Measurements from ENCODE around the gene PTPRN2. TPM values are rescaled to one million over a fixed set of nuclear protein-coding genes. Genes with fewer than 3 reads are reported as not detected.

Gene PTPRN2
- total RNA-seq, 5 donors from 2014 or later (not counting 1 experiment from before 2014, with no cell fraction given) = 0.60 to 1.7 (median 0.82) TPM

DNA sequence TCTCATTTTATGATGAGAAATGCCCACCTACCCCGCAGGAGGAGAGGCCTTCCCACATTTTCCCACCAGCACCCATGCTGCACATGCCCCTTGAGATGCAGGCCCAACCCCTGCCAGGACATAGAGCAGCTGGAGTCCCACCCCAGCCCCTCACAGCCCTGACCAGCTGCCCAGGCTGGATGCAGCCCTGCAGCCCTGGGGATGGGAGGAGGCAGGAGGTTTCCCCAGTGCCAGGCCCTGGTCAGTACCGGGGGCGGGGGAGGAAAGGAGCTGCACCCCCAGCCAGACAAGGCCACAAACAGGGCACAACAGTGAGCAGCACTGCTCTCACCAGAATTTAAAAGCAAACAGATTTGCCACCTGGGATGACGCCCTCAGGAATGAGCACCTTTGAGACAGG is 196.1 kb downstream of the PTPRN2 start:
- no peak overlapping the region for H3K27ac Mint-ChIP-seq
- H3K27me3 Mint-ChIP-seq = peaks cover 0 to 2% of the 10 kb centered on the region in 2 donors
- H3K4me1 Mint-ChIP-seq = no peaks in the 10 kb centered on the region
- ATAC-seq (replicated peaks in 1 of 4) = no peak
- ChIA-PET CTCF (no interaction called here), POLR2A (no interaction called here)
- no peak for DNase-seq
- Histone ChIP-seq H3K4me3 (ENCODE audit: control insufficient read depth in 1 of 2, extremely low read depth in 1 of 2, low read length in 1 of 2) (no peak overlapping the region), H3K9me3 (no peaks in the 10 kb centered on the region), H3K27me3 (replicated peaks in 1 of 2; ENCODE audit: control insufficient read depth in 2 of 2, extremely low read depth in 1 of 2, insufficient read depth in 2 of 2, low read length in 1 of 2) (peaks cover 0 to 26% of the 10 kb centered on the region in 2 experiments), H3K27ac (ENCODE audit: low read length) (no peak overlapping the region), H3K36me3 (ENCODE audit: control insufficient read depth in 2 of 2, extremely low read depth in 1 of 2, insufficient read depth in 1 of 2, low read length in 1 of 2) (no peaks in the 10 kb centered on the region), H3K4me1 (ENCODE audit: control insufficient read depth in 1 of 2, extremely low read depth in 1 of 2, insufficient read depth in 2 of 2, low read length in 2 of 2) (peaks cover 0 to 4% of the 10 kb centered on the region in 2 experiments)
- H3K36me3 Mint-ChIP-seq = no peaks in the 10 kb centered on the region
- no peak overlapping the region for H3K4me3 Mint-ChIP-seq
- WGBS (ENCODE audit: insufficient coverage) = no CpG with 5 or more reads among the region's 4 CpGs
- no peaks in the 10 kb centered on the region for H3K9me3 Mint-ChIP-seq

DNA sequence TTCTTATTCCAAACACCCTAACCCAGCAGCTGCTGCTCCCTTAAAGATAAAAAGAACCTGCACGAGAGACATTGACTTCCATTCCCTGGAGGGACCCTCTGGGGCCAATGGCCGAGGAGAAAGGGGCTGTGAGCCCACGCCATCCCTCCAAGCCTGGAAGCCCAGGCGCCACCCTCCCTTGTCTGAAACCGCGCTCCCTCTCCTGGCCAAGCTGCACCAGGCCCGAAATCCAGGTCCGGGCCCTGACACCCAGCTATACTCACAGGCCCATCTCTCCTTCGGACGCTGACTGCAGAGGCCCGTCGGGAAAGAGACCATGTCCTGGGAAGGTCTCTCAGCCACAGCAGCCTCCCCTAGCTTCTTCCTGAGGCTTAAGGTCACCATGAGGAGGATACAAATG is 196.5 kb downstream of the PTPRN2 start:
- no peak overlapping the region for H3K27ac ChIP-seq (ENCODE audit: low read length)
- peaks cover 0 to 4% of the 10 kb centered on the region in 2 experiments for H3K4me1 ChIP-seq (ENCODE audit: control insufficient read depth in 1 of 2, extremely low read depth in 1 of 2, insufficient read depth in 2 of 2, low read length in 2 of 2)
- Mint-ChIP-seq H3K4me3 (no peak overlapping the region), H3K36me3 (no peaks in the 10 kb centered on the region), H3K4me1 (no peaks in the 10 kb centered on the region), H3K27me3 (peaks cover 0 to 2% of the 10 kb centered on the region in 2 donors), H3K27ac (no peak overlapping the region), H3K9me3 (no peaks in the 10 kb centered on the region)
- no peaks in the 10 kb centered on the region for H3K36me3 ChIP-seq (ENCODE audit: control insufficient read depth in 2 of 2, extremely low read depth in 1 of 2, insufficient read depth in 1 of 2, low read length in 1 of 2)
- CTCF ChIA-PET = no interaction called here
- DNase-seq (no peak), ATAC-seq (replicated peaks in 1 of 4) (no peak)
- WGBS (ENCODE audit: insufficient coverage) = 62% methylated on average over 5 of the region's 12 CpGs
- peaks cover 0 to 27% of the 10 kb centered on the region in 2 experiments for H3K27me3 ChIP-seq (replicated peaks in 1 of 2; ENCODE audit: control insufficient read depth in 2 of 2, extremely low read depth in 1 of 2, insufficient read depth in 2 of 2, low read length in 1 of 2)
- POLR2A ChIA-PET = no interaction called here
- H3K9me3 ChIP-seq = no peaks in the 10 kb centered on the region
- no peak overlapping the region for H3K4me3 ChIP-seq (ENCODE audit: control insufficient read depth in 1 of 2, extremely low read depth in 1 of 2, low read length in 1 of 2)

DNA sequence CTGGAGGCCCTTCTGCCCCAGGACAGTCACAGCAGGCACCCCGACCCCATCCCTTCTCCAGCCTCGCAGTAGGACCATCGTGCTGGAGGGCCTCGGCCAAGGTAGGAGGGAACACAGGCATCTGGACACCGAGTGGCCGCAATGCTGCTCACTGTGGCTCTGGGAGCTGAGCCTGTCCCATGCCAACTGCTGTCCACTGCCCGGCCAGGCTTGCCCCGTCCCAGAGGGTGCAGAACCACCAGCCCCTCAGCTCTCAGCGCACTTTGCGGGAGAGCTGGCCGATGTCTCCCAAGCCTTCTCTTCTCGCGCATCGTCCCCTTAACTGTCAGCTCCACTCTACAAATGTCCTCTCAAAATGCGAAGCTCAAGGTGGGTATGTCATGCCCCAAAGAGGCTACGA is 197.2 kb downstream of the PTPRN2 start:
- H3K9me3 ChIP-seq = no peaks in the 10 kb centered on the region
- no peak overlapping the region for H3K27ac ChIP-seq (ENCODE audit: low read length)
- peaks cover 0 to 2% of the 10 kb centered on the region in 2 donors for H3K27me3 Mint-ChIP-seq
- ChIA-PET POLR2A (no interaction called here), CTCF (no interaction called here)
- no peak for ATAC-seq (replicated peaks in 1 of 4)
- DNase-seq = no peak
- WGBS (ENCODE audit: insufficient coverage) = 86% methylated on average over 11 of the region's 16 CpGs
- H3K4me3 Mint-ChIP-seq = no peak overlapping the region
- H3K4me3 ChIP-seq (ENCODE audit: control insufficient read depth in 1 of 2, extremely low read depth in 1 of 2, low read length in 1 of 2) = no peak overlapping the region
- H3K4me1 Mint-ChIP-seq = no peaks in the 10 kb centered on the region
- H3K9me3 Mint-ChIP-seq = no peaks in the 10 kb centered on the region
- H3K36me3 ChIP-seq (ENCODE audit: control insufficient read depth in 2 of 2, extremely low read depth in 1 of 2, insufficient read depth in 1 of 2, low read length in 1 of 2) = no peaks in the 10 kb centered on the region
- H3K4me1 ChIP-seq (ENCODE audit: control insufficient read depth in 1 of 2, extremely low read depth in 1 of 2, insufficient read depth in 2 of 2, low read length in 2 of 2) = peaks cover 0 to 4% of the 10 kb centered on the region in 2 experiments
- peaks cover 0 to 33% of the 10 kb centered on the region in 2 experiments for H3K27me3 ChIP-seq (replicated peaks in 1 of 2; ENCODE audit: control insufficient read depth in 2 of 2, extremely low read depth in 1 of 2, insufficient read depth in 2 of 2, low read length in 1 of 2)
- H3K36me3 Mint-ChIP-seq = no peaks in the 10 kb centered on the region
- no peak overlapping the region for H3K27ac Mint-ChIP-seq

DNA sequence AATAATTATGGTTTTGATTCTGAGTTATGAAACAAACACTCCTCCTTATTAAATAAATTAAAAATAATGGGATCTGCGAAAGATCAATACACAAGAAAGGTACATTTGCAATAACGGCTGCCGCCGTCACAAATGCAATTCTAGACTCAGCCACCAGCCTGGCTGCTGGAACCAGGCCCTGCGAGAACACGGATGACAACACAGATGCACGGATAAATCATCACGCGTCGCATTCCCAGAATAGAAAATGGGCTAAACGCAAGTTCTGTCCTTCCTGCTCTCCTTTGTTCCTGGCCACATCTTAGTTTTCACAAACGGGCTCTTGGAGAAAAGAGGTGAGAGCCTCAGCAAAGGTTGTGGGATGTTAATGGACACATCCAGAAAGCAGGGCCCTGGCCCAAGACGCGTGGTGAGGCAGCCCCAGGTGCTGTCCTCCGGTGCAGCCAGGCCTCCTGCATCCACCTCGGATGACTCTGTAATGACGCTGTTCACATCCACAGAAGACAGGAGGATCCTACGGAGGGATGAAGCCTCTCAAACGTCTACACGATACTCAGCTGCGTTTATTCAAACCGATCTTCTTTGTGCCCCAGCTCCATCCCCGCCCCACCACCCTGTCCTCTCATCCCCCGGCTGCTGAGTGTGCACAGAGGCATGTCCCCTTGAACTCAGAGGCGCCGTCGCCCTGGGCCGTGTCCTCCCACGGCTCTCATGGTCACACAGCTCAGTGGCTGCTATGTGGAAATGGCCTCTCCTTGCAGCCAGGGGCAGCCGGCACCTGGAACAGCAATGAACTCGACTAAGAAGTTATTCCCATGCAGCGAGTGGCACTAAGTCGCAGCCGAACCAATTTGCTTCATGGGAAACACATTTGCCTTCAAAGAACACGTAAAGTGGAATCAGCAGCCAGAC is 197.9 kb downstream of the PTPRN2 start:
- Mint-ChIP-seq H3K9me3 (no peaks in the 10 kb centered on the region), H3K36me3 (no peaks in the 10 kb centered on the region), H3K27ac (no peak overlapping the region), H3K27me3 (peaks cover 0 to 2% of the 10 kb centered on the region in 2 donors), H3K4me1 (no peaks in the 10 kb centered on the region), H3K4me3 (no peak overlapping the region)
- ATAC-seq (replicated peaks in 1 of 4) (no peak), DNase-seq (no peak)
- H3K4me1 ChIP-seq (ENCODE audit: control insufficient read depth in 1 of 2, extremely low read depth in 1 of 2, insufficient read depth in 2 of 2, low read length in 2 of 2) = peaks cover 0 to 2% of the 10 kb centered on the region in 2 experiments
- peaks cover 0 to 33% of the 10 kb centered on the region in 2 experiments for H3K27me3 ChIP-seq (replicated peaks in 1 of 2; ENCODE audit: control insufficient read depth in 2 of 2, extremely low read depth in 1 of 2, insufficient read depth in 2 of 2, low read length in 1 of 2)
- no peaks in the 10 kb centered on the region for H3K9me3 ChIP-seq
- POLR2A ChIA-PET = no interaction called here
- 87% methylated on average over 33 of the region's 35 CpGs for WGBS (ENCODE audit: insufficient coverage)
- CTCF ChIA-PET = no interaction called here
- no peaks in the 10 kb centered on the region for H3K36me3 ChIP-seq (ENCODE audit: control insufficient read depth in 2 of 2, extremely low read depth in 1 of 2, insufficient read depth in 1 of 2, low read length in 1 of 2)
- no peak overlapping the region for H3K27ac ChIP-seq (ENCODE audit: low read length)
- no peak overlapping the region for H3K4me3 ChIP-seq (ENCODE audit: control insufficient read depth in 1 of 2, extremely low read depth in 1 of 2, low read length in 1 of 2)

DNA sequence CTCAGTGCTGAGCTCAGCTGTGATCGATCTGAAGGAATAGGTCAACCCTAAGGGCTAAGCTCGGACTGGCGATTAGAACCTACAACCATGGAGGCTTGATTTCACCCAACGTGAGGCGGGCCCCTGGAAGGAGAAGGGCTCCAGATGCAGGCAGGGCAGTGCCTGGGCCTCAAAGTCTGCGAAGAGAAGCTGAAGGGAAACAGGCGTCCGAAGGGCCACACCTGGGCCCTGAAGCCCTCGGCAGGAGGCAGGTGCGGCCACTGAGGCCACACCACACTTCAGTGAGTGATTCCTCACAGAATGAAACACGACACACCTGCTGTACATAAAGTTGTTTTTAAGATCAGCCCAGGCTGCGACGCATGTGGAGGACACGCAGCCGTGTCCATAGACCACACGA is 198.7 kb downstream of the PTPRN2 start:
- ChIA-PET CTCF (no interaction called here), POLR2A (no interaction called here)
- Histone ChIP-seq H3K4me3 (ENCODE audit: control insufficient read depth in 1 of 2, extremely low read depth in 1 of 2, low read length in 1 of 2) (no peak overlapping the region), H3K27me3 (replicated peaks in 1 of 2; ENCODE audit: control insufficient read depth in 2 of 2, extremely low read depth in 1 of 2, insufficient read depth in 2 of 2, low read length in 1 of 2) (peaks cover 0 to 33% of the 10 kb centered on the region in 2 experiments), H3K27ac (ENCODE audit: low read length) (no peak overlapping the region), H3K9me3 (no peaks in the 10 kb centered on the region), H3K36me3 (ENCODE audit: control insufficient read depth in 2 of 2, extremely low read depth in 1 of 2, insufficient read depth in 1 of 2, low read length in 1 of 2) (no peaks in the 10 kb centered on the region), H3K4me1 (ENCODE audit: control insufficient read depth in 1 of 2, extremely low read depth in 1 of 2, insufficient read depth in 2 of 2, low read length in 2 of 2) (no peaks in the 10 kb centered on the region)
- Mint-ChIP-seq H3K4me1 (no peaks in the 10 kb centered on the region), H3K4me3 (no peak overlapping the region), H3K27me3 (peaks cover 0 to 2% of the 10 kb centered on the region in 2 donors), H3K36me3 (no peaks in the 10 kb centered on the region), H3K9me3 (no peaks in the 10 kb centered on the region), H3K27ac (no peak overlapping the region)
- 88% methylated on average over 13 of the region's 16 CpGs for WGBS (ENCODE audit: insufficient coverage)
- ATAC-seq (replicated peaks in 1 of 4) = no peak
- DNase-seq = no peak

DNA sequence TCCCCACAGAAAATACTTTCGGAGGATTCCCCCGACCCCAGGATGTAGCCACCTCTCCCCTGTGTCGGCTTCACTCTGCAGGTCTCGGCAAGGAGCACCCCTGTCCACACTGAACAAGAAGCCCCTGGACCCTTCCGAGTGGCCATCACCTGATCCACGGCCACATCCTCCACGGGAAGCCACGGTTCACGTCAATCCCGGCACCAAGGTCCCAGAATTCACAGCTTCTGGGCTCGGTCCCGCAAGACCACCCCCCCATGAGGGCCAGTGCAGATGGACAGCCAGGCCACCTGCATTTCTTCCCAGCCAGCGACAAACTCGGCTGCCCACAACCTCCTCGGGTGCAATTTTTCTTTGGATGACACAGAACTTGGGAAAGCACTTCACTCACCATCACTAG is 199.6 kb downstream of the PTPRN2 start:
- Mint-ChIP-seq H3K27ac (no peak overlapping the region), H3K9me3 (no peaks in the 10 kb centered on the region), H3K4me3 (no peak overlapping the region), H3K4me1 (no peaks in the 10 kb centered on the region), H3K36me3 (no peaks in the 10 kb centered on the region), H3K27me3 (peaks cover 0 to 2% of the 10 kb centered on the region in 2 donors)
- CTCF ChIA-PET = no interaction called here
- DNase-seq (no peak), ATAC-seq (replicated peaks in 1 of 4) (no peak)
- no peak overlapping the region for H3K27ac ChIP-seq (ENCODE audit: low read length)
- H3K4me1 ChIP-seq (ENCODE audit: control insufficient read depth in 1 of 2, extremely low read depth in 1 of 2, insufficient read depth in 2 of 2, low read length in 2 of 2) = no peaks in the 10 kb centered on the region
- 74% methylated on average over 14 of the region's 15 CpGs for WGBS (ENCODE audit: insufficient coverage)
- no peaks in the 10 kb centered on the region for H3K9me3 ChIP-seq
- H3K4me3 ChIP-seq (ENCODE audit: control insufficient read depth in 1 of 2, extremely low read depth in 1 of 2, low read length in 1 of 2) = no peak overlapping the region
- H3K27me3 ChIP-seq (replicated peaks in 1 of 2; ENCODE audit: control insufficient read depth in 2 of 2, extremely low read depth in 1 of 2, insufficient read depth in 2 of 2, low read length in 1 of 2) = peaks cover 0 to 33% of the 10 kb centered on the region in 2 experiments
- no peaks in the 10 kb centered on the region for H3K36me3 ChIP-seq (ENCODE audit: control insufficient read depth in 2 of 2, extremely low read depth in 1 of 2, insufficient read depth in 1 of 2, low read length in 1 of 2)
- POLR2A ChIA-PET = no interaction called here
